Fibroblast of villous mesenchyme (primary cell): ENCODE results near the gene SLC39A9. TPM values are rescaled to one million over a fixed set of nuclear protein-coding genes. Genes with fewer than 3 reads are reported as not detected.

Experiments used
- DNase-seq: peaks from one replicate; pipeline ENCODE4 v3.0.0-alpha.2; 2010; ENCODE audit warnings: low read depth
- H3K4me3 ChIP-seq: 2 replicates; pipeline ENCODE4 v1.5.1; 2011; ENCODE audit warnings: low read depth, mild to moderate bottlenecking, low read length
- total RNA-seq: library from RNA; depleted of rRNA; stranded (reverse); fragments of >200 nt; gene quantifications from 2 replicates; pipeline ENCODE4 v1.2.3, GENCODE V29; 2012
- TF ChIP-seq, protein P1 (sequence below): IDR thresholded peaks from 2 replicates; pipeline ENCODE4 v1.5.1; 2012; ENCODE audit warnings: low read depth, mild to moderate bottlenecking, low read length; ENCODE audit not compliant: insufficient read depth

The SLC39A9 gene
- total RNA-seq, 1 donor, result 159 TPM

GRCh38 chr14:69368381-69368780 lies 30.1 kb upstream of the SLC39A9 start:
- DNase-seq, result no peak
- H3K4me3 ChIP-seq, result no peak overlapping the region
- TF ChIP-seq, protein P1, sequence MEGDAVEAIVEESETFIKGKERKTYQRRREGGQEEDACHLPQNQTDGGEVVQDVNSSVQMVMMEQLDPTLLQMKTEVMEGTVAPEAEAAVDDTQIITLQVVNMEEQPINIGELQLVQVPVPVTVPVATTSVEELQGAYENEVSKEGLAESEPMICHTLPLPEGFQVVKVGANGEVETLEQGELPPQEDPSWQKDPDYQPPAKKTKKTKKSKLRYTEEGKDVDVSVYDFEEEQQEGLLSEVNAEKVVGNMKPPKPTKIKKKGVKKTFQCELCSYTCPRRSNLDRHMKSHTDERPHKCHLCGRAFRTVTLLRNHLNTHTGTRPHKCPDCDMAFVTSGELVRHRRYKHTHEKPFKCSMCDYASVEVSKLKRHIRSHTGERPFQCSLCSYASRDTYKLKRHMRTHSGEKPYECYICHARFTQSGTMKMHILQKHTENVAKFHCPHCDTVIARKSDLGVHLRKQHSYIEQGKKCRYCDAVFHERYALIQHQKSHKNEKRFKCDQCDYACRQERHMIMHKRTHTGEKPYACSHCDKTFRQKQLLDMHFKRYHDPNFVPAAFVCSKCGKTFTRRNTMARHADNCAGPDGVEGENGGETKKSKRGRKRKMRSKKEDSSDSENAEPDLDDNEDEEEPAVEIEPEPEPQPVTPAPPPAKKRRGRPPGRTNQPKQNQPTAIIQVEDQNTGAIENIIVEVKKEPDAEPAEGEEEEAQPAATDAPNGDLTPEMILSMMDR, result no peak

DNA sequence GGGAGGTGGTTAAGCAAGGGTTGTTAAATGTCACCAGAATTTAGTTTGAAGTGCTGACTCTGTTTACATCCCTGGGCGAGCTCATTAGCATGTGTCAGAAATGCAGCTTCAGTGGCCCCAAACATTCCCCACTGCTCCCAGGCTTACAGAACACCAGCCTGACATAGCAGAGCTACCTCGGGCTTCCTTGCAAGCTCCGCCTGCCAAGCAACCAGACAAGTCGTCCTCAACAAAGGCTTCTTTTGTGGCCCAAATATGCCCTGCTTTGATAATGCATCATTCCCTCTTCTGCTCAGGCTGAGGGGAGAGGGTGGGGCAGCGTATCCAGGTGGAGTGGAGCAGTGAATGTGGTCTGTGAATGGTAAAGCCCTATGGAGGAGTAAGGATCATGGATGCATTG lies 28.4 kb upstream of the SLC39A9 start:
- no peak overlapping the region for H3K4me3 ChIP-seq

GRCh38 chr14:69372146-69372545 lies 26.3 kb upstream of the SLC39A9 start:
- no peak overlapping the region for H3K4me3 ChIP-seq
- TF ChIP-seq, protein P1, result no peak
- no peak for DNase-seq

More for the DNA sequence above, 28.4 kb upstream of the SLC39A9 start:
- no peak for DNase-seq
- TF ChIP-seq, protein P1, result no peak

- H3K4me3 ChIP-seq, result no peak overlapping the region
- TF ChIP-seq, protein P1, result no peak
- DNase-seq, result no peak
Measured at GRCh38 chr14:69373104-69373503, 25.4 kb upstream of the SLC39A9 start.

DNA sequence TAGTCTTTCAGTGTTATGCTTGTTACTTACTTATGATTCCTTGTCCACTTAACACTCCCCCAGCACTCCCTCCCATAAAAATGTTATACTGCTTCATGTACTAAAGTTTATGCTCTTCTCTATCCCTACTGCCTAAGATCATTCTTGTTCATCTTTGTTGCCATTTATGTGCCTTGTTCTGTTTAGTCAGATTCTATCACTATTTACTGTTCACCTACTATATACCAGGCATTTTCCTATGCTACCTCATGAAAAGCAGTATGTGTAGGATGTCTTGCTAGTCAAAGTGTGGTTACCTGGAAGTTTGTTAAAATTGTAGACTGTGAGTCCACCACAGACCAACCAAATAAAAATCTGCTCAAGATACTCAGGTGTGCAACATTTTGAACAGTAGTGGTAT lies 24.3 kb upstream of the SLC39A9 start:
- DNase-seq, result no peak
- H3K4me3 ChIP-seq, result no peak overlapping the region
- TF ChIP-seq, protein P1, result no peak

GRCh38 chr14:69375182-69375581 lies 23.3 kb upstream of the SLC39A9 start:
- no peak overlapping the region for H3K4me3 ChIP-seq
- DNase-seq, result no peak
- TF ChIP-seq, protein P1, result no peak

GRCh38 chr14:69375722-69376121 lies 22.8 kb upstream of the SLC39A9 start:
- TF ChIP-seq, protein P1, result no peak
- H3K4me3 ChIP-seq, result no peak overlapping the region
- DNase-seq, result no peak
